K562 (cell line): ENCODE measurements around the gene MARCHF7. TPM values are rescaled to one million over a fixed set of nuclear protein-coding genes. Genes with fewer than 3 reads are reported as not detected.

Experiments used
- CBX8 ChIP-seq: fragments of 200-600 bp; sonication (generic); IDR thresholded peaks from 2 replicates; pipeline ENCODE4 v1.6.1; 2012; ENCODE audit warnings: borderline replicate concordance, mixed run types, low read depth, mild to moderate bottlenecking, moderate library complexity, mixed read lengths, low read length, control low read depth, inconsistent platforms; ENCODE audit not compliant: poor library complexity, severe bottlenecking; ENCODE audit errors: extremely low read depth
- CEBPG ChIP-seq, 3 experiments: fragments of 200-800 bp in 1 of 3; sonication (Bioruptor generic) in 1 of 3; sonication (generic) in 1 of 3; formaldehyde crosslinking in 1 of 3; IDR thresholded peaks in 2 of 3; conservative IDR thresholded peaks in 1 of 3; 2 replicates each; pipeline versions ENCODE4 v1.6.1 to v1.8.0; 2016 to 2022; ENCODE audit warnings: missing compliant biosample characterization in 2 of 3, missing genetic modification characterization in 2 of 3, mild to moderate bottlenecking in 1 of 3, missing genetic modification reagents in 1 of 3
- CXXC5 ChIP-seq: fragments of 250-450 bp; sonication (Bioruptor Pico); IDR thresholded peaks from 2 replicates; pipeline ENCODE4 v1.8.0; 2022; ENCODE audit warnings: inconsistent platforms, mild to moderate bottlenecking, moderate library complexity
- FOXK2 ChIP-seq, 2 experiments: fragments of 450-650 bp; IDR thresholded peaks in 1 of 2; conservative IDR thresholded peaks in 1 of 2; 2 replicates each; pipeline ENCODE4 v1.6.1; 2016; ENCODE audit warnings: low read depth in 2 of 2, mild to moderate bottlenecking in 1 of 2
- HMBOX1 ChIP-seq: sonication (generic); IDR thresholded peaks from 2 replicates; pipeline ENCODE4 v1.6.1; 2016
- RBM34 ChIP-seq: fragments of 200-400 bp; formaldehyde crosslinking; IDR thresholded peaks from 2 replicates; pipeline ENCODE4 v1.6.1; 2018; ENCODE audit warnings: low read length, borderline replicate concordance; ENCODE audit not compliant: insufficient read depth
- ZC3H11A ChIP-seq: IDR thresholded peaks from 2 replicates; pipeline ENCODE4 v1.6.1; 2012; ENCODE audit warnings: low read depth, low read length, improper control_type of control experiment
- ZFP91 ChIP-seq: sonication (generic); formaldehyde crosslinking; IDR thresholded peaks from 2 replicates; pipeline ENCODE4 v1.8.0; 2022; ENCODE audit warnings: mild to moderate bottlenecking, missing genetic modification reagents
- polyA plus RNA-seq, 8 experiments: library from polyadenylated mRNA; depleted of rRNA in 4 of 8; stranded (reverse) in 5 of 8; unstranded in 3 of 8; fragments of >200 nt; fragmentation: Nextera tagmentation in 2 of 8; fragmentation: Illumina TruSeq in 1 of 8; extraction: Ambion mirVana in 2 of 8; extraction: Trizol in 1 of 8; gene quantifications; 2 replicates each; pipeline versions ENCODE4 v1.2.1 to v1.2.3, GENCODE V29; 2011 to 2014; ENCODE audit warnings: inconsistent platforms in 1 of 8, missing spikeins in 1 of 8
- total RNA-seq, 7 experiments: library from RNA; depleted of rRNA in 6 of 7; stranded (reverse); fragments of >200 nt in 6 of 7; fragmentation: Illumina TruSeq in 2 of 7; extraction: Trizol in 2 of 7; gene quantifications; 2 replicates each; pipeline versions ENCODE4 v1.2.1 to v1.2.3, GENCODE V29; 2011 to 2021; ENCODE audit warnings: low replicate concordance in 1 of 7

Gene MARCHF7
- total and polyA plus RNA-seq, 9 of the 15 experiments (the other 6 are each of a cell fraction or from before 2014, with no cell fraction given): 58.2 to 137 (median 86.7) TPM

- no peak for TF ChIP-seq CXXC5
- TF ChIP-seq ZFP91 (CRISPR knock-in tag): no peak
- TF ChIP-seq RBM34: no peak
- TF ChIP-seq FOXK2 (conservative IDR thresholded peaks at IDR 0.05 in 1 of 2, IDR thresholded peaks at IDR 0.05 in 1 of 2; ENCODE audit: low read depth in 2 of 2): no peak
- no peak for TF ChIP-seq HMBOX1
- no peak for TF ChIP-seq CBX8
- no peak for TF ChIP-seq CEBPG (CRISPR knock-in tag; IDR thresholded peaks at IDR 0.05)
- no peak for TF ChIP-seq CEBPG (tag; conservative IDR thresholded peaks at IDR 0.05 in 1 of 2, IDR thresholded peaks at IDR 0.05 in 1 of 2)
- TF ChIP-seq ZC3H11A: no peak
- TF ChIP-seq, all 486 proteins: peak for 0
Measured at GRCh38 chr2:159760326-159760725, 48.0 kb downstream of the MARCHF7 start (continued).
